Lung microvascular endothelial cell (primary cell): ENCODE measurements around the gene SEC24C. TPM values are rescaled to one million over a fixed set of nuclear protein-coding genes. Genes with fewer than 3 reads are reported as not detected.

Experiments used
- DNase-seq, 2 donors: peaks; one replicate each; pipeline versions ENCODE4 v3.0.0 to v3.0.0-alpha.2; 2010; ENCODE audit warnings: low read depth in 2 of 2
- total RNA-seq: library from RNA; depleted of rRNA; stranded (reverse); fragments of >200 nt; gene quantifications from 2 replicates; pipeline ENCODE4 v1.2.1, GENCODE V29; 2014

Gene SEC24C
- total RNA-seq, 1 donor from 2014 or later: 52.8 TPM

DNA sequence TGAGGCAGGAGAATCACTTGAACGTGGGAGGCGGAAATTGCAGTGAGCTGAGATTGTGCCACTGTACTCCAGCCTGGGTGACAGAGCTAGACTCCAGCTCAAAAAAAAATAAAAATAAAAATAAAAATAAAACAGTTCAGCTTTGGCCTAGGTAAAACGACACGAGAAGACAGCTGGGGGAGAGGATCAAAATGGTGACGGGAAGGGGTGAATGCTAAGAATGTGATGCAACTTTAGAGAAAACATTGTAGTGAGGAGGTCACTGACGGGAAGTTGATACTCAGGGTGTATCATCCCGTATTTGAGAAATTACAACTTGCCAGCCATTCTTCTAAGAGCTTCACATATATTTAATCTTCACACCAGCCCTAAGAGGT, 66.2 kb downstream of the SEC24C start:
- DNase-seq: no peak

- peak; percentile 26 to 37 for DNase-seq
These were observed 66.7 kb downstream of the SEC24C start for GRCh38 chr10:73810735-73811465.

DNA sequence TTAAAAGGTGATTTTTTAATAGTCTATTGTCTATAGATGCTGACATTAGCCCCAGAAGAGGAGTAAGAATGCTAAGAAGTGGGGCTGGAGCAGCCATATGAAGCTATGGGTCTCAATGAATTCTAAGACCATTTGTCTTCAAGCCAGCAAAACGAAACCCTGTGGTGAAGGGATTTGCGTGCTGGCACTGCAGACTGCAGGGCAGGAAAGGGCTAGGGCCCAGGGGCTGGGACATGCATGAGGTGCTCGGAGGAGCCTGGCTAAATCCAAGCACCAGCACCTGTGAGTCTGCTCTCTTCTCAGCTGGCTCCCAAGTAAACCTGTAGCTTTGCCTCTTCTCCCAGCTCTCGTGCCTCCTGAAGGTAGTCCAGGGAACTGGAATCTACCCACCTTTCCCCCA, 68.5 kb downstream of the SEC24C start:
- DNase-seq: no peak

DNA sequence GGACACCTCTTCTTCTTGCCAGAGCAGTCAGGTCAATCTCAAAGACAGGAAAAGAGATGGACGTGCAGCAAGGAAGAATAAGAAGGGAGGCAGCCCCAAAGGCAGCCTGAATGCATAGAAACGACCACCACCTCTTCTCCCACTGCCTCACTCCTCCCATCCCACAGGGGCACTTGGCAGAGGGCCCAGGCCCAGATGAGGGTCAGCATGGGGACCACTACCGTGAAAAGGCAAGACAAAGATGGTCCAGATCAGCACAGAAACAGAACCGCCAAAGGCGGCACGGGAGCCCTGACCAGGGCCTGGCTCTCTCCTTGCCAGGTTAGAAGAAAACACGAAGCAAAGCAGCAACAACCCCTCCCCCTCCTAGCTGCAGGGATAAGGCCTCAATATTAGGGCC, 69.2 kb downstream of the SEC24C start:
- DNase-seq: no peak

- no peak for DNase-seq
These were observed 70.2 kb downstream of the SEC24C start for GRCh38 chr10:73814276-73814895.

DNA sequence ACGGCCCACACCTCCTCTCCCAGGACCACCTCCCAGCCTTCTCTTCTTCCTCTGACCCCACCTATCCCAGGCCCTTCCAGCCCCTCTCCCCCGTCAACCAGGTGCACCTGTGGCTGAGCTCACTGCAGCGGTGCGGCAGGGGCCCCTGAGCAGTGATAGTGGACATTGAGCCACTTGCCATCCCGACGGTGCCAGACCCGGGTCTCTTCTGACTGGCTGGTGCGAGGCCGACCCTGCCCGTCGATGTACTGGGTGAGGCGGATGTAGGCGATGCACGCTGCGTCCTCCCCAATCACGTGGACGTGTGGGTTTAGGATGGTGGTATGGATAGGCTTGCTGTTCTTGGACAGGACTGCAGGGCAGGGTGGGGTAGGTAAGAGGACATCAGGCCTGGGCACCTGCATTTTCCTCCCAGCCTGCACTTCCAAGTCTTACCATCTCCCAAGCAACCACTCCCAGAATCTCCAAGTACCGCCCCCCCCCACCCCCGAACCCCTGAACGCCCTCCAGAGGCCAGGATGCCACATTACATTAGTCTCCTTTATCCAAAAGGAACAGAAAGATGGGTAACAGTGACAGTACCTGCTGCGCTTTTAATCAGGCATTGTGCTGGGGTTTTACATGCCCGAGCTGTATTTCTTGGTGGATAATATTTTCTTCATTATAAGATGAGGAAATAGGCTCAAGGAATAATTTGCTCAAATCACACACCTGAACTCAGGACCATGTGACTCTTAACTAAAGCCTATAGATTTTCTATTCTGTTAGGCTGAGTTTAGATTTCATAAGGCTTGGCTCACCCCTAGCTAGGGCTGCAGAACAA, 70.9 kb downstream of the SEC24C start:
- DNase-seq: peak in 1 of 2 donors; percentile 26

GRCh38 chr10:73815719-73816030, 71.5 kb downstream of the SEC24C start:
- DNase-seq: no peak

DNA sequence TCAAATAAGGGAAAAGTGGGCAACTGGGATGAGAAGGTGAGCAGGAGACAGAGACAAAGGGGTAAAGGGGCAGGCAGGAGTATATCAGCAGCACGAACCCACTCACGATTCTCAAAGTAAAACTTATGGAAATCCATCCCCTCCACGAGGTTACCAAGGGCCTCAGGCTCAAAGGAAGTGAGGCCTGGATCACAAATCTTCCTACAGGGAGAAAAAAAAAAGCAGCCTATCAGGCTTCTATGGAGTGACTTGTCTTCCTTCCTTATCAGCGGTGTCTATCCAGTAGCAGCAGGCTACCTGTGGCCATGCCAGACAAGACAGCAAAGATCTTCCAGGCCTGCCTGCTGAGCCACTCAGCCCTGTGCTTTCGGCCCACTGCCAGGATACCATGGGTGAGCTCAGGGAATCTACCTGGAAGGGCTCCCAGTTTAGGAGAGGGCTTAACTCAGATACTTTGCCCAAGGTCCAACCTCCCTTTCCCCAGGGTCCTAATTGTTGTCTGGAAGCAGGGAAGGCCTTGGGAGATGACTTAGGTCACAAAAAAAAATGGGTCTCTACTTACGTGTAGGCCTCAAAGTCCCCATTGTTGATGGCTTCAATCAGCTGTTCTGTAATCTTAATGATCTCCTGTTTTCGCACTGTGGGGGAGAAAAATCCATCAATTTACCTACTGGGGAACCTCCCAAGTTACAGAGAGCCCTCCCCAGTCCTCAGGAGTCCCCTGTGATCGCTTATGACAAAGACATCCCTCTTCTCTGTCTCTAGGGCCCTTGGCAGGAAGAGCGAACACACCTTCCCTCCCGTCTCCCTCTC, 73.0 kb downstream of the SEC24C start:
- no peak for DNase-seq

GRCh38 chr10:73817826-73818225, 73.7 kb downstream of the SEC24C start:
- no peak for DNase-seq

GRCh38 chr10:73818402-73818801, 74.2 kb downstream of the SEC24C start:
- DNase-seq: no peak

- DNase-seq: peak in 1 of 2 donors; percentile 20
These were observed 74.9 kb downstream of the SEC24C start for GRCh38 chr10:73819081-73819480.

DNA sequence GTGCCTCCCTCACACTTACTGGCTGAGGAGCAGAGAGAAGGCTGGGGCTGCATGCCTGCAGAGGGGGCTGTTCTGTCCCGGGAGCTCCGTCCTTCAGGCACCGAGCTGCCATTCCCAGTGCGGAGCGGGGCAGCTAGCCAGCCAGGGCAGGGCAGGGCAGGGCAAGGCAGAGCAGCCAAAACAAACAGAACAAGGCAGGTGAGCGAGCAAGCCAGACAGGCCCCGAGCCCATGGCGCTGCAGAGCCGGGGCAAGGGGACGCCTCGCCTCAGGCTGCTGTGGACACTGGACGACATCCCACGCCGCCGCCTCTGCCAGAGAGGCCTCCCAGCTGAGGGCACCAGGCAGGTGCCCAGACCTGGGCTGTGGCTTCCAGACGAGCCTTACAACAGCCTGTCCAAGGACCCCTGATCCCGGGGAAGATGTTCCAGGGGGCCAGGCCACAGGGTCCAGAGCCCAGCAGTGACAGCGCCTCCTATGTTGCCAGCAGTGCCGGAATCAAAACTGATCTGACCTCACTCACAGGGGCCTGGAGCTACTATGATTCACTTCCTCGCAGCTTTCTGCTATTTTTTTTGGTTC, 75.4 kb downstream of the SEC24C start:
- peak; percentile 76 to 77 for DNase-seq

Other genes with a start within 250 kb of the SEC24C start
- gene PPP3CB, start 248.3 kb upstream of the SEC24C start, total RNA-seq: 6.3 and 7.9 TPM in 2 replicates
- 3.4 and 7.2 TPM in 2 replicates for gene USP54, start 153.0 kb upstream of the SEC24C start, total RNA-seq
- gene MYOZ1, start 102.9 kb upstream of the SEC24C start, total RNA-seq: not detected in 2 replicates
- gene SYNPO2L, start 88.3 kb upstream of the SEC24C start, total RNA-seq: not detected in 2 replicates
- 0.87 and 1.8 TPM in 2 replicates for gene AGAP5, start 46.3 kb upstream of the SEC24C start, total RNA-seq
- gene CHCHD1, start 37.7 kb downstream of the SEC24C start, total RNA-seq: 21.6 and 28.6 TPM in 2 replicates
- 31.4 and 55.8 TPM in 2 replicates for gene ZSWIM8, start 41.2 kb downstream of the SEC24C start, total RNA-seq
- gene NDST2, start 67.2 kb downstream of the SEC24C start, total RNA-seq: 5.4 and 6.5 TPM in 2 replicates
- 16.7 and 19.0 TPM in 2 replicates for gene CAMK2G, start 130.2 kb downstream of the SEC24C start, total RNA-seq
- gene PLAU, start 166.8 kb downstream of the SEC24C start, total RNA-seq: 1.6 and 12.4 TPM in 2 replicates